HCT116 (cell line): ENCODE measurements around the gene MED13L.

ENCODE experiments used
- CTCF ChIP-seq, 3 experiments: fragments of 200-600 bp in 1 of 3; sonication (generic) in 1 of 3; IDR thresholded peaks in 2 of 3; conservative IDR thresholded peaks in 1 of 3; 2 replicates each; pipeline ENCODE4 v1.5.1; 2012 to 2017; ENCODE audit warnings: low read depth in 2 of 3, low read length in 2 of 3, antibody characterized with exemption in 1 of 3, borderline replicate concordance in 1 of 3, control low read depth in 1 of 3, mild to moderate bottlenecking in 1 of 3, mixed read lengths in 1 of 3, mixed run types in 1 of 3, moderate library complexity in 1 of 3; ENCODE audit not compliant: insufficient read depth in 1 of 3
- POLR2A ChIP-seq: IDR thresholded peaks from 2 replicates; pipeline ENCODE4 v1.7.0; 2011; ENCODE audit warnings: borderline replicate concordance; ENCODE audit not compliant: insufficient read depth, insufficient read length; ENCODE audit errors: extremely low read depth
- RAD21 ChIP-seq: IDR thresholded peaks from 2 replicates; pipeline ENCODE4 v1.6.1; 2012; ENCODE audit warnings: low read depth, mild to moderate bottlenecking
- SRF ChIP-seq: IDR thresholded peaks from 2 replicates; pipeline ENCODE4 v1.6.1; 2012; ENCODE audit warnings: low read depth
- YY1 ChIP-seq: IDR thresholded peaks from 2 replicates; pipeline ENCODE4 v1.6.1; 2011; ENCODE audit warnings: low read length, low read depth, moderate library complexity, mild to moderate bottlenecking; ENCODE audit not compliant: insufficient replicate concordance; ENCODE audit errors: extremely low read depth

- no peak for TF ChIP-seq RAD21
- TF ChIP-seq POLR2A: no peak
- no peak for TF ChIP-seq SRF
- TF ChIP-seq CTCF (IDR thresholded peaks at IDR 0.05 in 2 of 3, conservative IDR thresholded peaks at IDR 0.05 in 1 of 3; ENCODE audit: borderline replicate concordance in 1 of 3, insufficient read depth in 1 of 3, low read depth in 2 of 3, low read length in 2 of 3): no peak
- no peak for TF ChIP-seq YY1
Observed at GRCh38 chr12:116186482-116187150, 90.9 kb downstream of the MED13L start.
